NB4 (cell line): ENCODE results near the gene EEF1A2.

Source experiments
- POLR2A ChIP-seq: IDR thresholded peaks from 2 replicates; pipeline ENCODE4 v1.6.1; 2011; ENCODE audit warnings: mild to moderate bottlenecking; ENCODE audit not compliant: insufficient read length; ENCODE audit errors: extremely low read depth
- TF ChIP-seq, protein P1 (sequence below): IDR thresholded peaks from one replicate; pipeline ENCODE4 v1.5.1; 2012; ENCODE audit warnings: low read depth, low read length

DNA sequence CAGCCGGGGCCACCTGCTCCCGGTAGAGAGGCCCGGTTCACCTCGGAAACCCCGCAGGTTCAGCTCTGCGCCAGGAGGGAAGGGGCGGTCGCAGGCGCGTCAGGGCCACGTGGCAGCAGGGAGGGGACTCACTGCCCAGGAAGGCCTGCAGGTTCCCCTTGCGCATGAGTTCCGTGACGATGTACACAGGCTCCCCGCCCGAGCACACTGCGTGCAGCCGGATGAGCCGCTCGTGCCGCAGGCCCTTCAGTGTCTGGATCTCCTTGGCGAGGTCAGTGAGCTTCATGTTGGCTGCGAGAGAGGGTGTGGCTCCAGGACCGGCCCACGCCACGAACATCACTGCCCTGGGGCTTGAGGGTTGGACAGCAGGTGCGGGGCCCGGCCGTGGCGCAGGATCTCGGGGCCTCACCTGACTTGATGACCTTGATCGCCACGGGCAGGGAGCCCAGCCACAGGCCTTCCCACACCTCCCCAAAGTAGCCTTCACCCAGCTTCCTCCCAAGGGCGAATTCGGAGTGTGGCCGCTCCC, 43.2 kb upstream of the EEF1A2 start:
- TF ChIP-seq, protein P1, sequence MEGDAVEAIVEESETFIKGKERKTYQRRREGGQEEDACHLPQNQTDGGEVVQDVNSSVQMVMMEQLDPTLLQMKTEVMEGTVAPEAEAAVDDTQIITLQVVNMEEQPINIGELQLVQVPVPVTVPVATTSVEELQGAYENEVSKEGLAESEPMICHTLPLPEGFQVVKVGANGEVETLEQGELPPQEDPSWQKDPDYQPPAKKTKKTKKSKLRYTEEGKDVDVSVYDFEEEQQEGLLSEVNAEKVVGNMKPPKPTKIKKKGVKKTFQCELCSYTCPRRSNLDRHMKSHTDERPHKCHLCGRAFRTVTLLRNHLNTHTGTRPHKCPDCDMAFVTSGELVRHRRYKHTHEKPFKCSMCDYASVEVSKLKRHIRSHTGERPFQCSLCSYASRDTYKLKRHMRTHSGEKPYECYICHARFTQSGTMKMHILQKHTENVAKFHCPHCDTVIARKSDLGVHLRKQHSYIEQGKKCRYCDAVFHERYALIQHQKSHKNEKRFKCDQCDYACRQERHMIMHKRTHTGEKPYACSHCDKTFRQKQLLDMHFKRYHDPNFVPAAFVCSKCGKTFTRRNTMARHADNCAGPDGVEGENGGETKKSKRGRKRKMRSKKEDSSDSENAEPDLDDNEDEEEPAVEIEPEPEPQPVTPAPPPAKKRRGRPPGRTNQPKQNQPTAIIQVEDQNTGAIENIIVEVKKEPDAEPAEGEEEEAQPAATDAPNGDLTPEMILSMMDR: no peak
- no peak for TF ChIP-seq POLR2A
